ENCODE measurements around the gene IL17RC. TPM values are rescaled to one million over a fixed set of nuclear protein-coding genes. Genes with fewer than 3 reads are reported as not detected.
"Not testable (repeated sequence)": the region's sequence is repeated elsewhere in the genome, so short reads cannot be mapped to it uniquely, and the experiment has no call there.

The IL17RC gene
- total and polyA plus RNA-seq, 2 of the 8 experiments (the other 6 are each of a cell fraction or from before 2014, with no cell fraction given) = 11.8 to 13.0 TPM

- H2BK15ac ChIP-seq (ENCODE audit: low read length); H2BK5ac ChIP-seq (ENCODE audit: low read depth, low read length); H3K56ac ChIP-seq (replicated peaks; ENCODE audit: insufficient read length, low read depth, low read length); H3K4ac ChIP-seq (replicated peaks; ENCODE audit: insufficient read length, low read depth, low read length); H3K14ac ChIP-seq (ENCODE audit: insufficient read length); H4K91ac ChIP-seq (replicated peaks; ENCODE audit: insufficient read length, low read length); FAIRE-seq; H3K23ac ChIP-seq (ENCODE audit: insufficient read length); H3K9ac ChIP-seq (replicated peaks in 1 of 4; ENCODE audit: extremely low read depth in 1 of 4, low read depth in 3 of 4, low read length in 3 of 4); H2AFZ ChIP-seq (ENCODE audit: low read length); DNase-seq (ENCODE audit: low read depth in 1 of 2, low spot score in 2 of 2); H3K18ac ChIP-seq (ENCODE audit: extremely low read depth, low read length); H3K4me1 ChIP-seq (replicated peaks in 1 of 4; ENCODE audit: control insufficient read depth in 3 of 4, insufficient read depth in 4 of 4, low read length in 3 of 4); H3K27ac ChIP-seq (ENCODE audit: low read depth, low read length); H3K9me3 ChIP-seq (ENCODE audit: insufficient read depth in 2 of 2, low read depth in 1 of 2, low read length in 1 of 2); H3K23me2 ChIP-seq (ENCODE audit: low read depth, low read length); H3K4me2 ChIP-seq (ENCODE audit: insufficient read depth in 1 of 2, low read depth in 2 of 2, low read length in 2 of 2); H3K79me1 ChIP-seq (ENCODE audit: low read depth, low read length); H4K8ac ChIP-seq (ENCODE audit: extremely low read depth, insufficient read depth, low read length); H3K79me2 ChIP-seq (ENCODE audit: control insufficient read depth in 1 of 2, insufficient read depth in 2 of 2, low read length in 2 of 2); H3K27me3 ChIP-seq (replicated peaks in 1 of 4; ENCODE audit: control insufficient read depth in 3 of 4, extremely low read depth in 1 of 4, insufficient read depth in 3 of 4, low read length in 3 of 4); H4K20me1 ChIP-seq (replicated peaks in 1 of 2; ENCODE audit: control insufficient read depth in 1 of 2, insufficient read depth in 2 of 2, low read length in 2 of 2); H2AK5ac ChIP-seq (ENCODE audit: low read depth, low read length); H2BK12ac ChIP-seq (ENCODE audit: low read depth, low read length); H2BK120ac ChIP-seq (replicated peaks; ENCODE audit: low read depth, low read length); H4K5ac ChIP-seq (ENCODE audit: insufficient read length, low read depth, low read length); H2BK20ac ChIP-seq (ENCODE audit: low read length); H3K4me3 ChIP-seq (ENCODE audit: extremely low read depth in 1 of 4, insufficient read depth in 2 of 4, low read depth in 3 of 4, low read length in 4 of 4): not testable (repeated sequence)
- H3K36me3 ChIP-seq (ENCODE audit: control insufficient read depth in 2 of 4, insufficient read depth in 4 of 4, low read length in 3 of 4) = peaks cover 8 to 16% (median 13%) of the 10 kb centered on the region in 4 experiments; a peak in 7 of 8 replicates
- ChIA-PET POLR2A (ENCODE audit: partially characterized antibody) (interaction anchor here (1.4 to 1.5 kb wide), 2 partner anchors 24 to 50 kb away, joined by 5 to 6 read pairs; no protein-coding TSS in a partner anchor), CTCF (ENCODE audit: partially characterized antibody) (interaction anchor here (1.0 to 1.1 kb wide), 2 partner anchors 32 to 77 kb away, joined by 3 read pairs; no protein-coding TSS in a partner anchor)
- WGBS, 2 experiments (ENCODE audit: extremely low coverage in 1 of 2, insufficient coverage in 1 of 2, insufficient read length in 1 of 2, insufficient replicate concordance in 2 of 2, low coverage in 1 of 2, low lambda C conversion rate in 2 of 2, missing lambda C conversion rate in 1 of 2) = 95% methylated on average over 10 of the region's 10 CpGs; no CpG with 5 or more reads in 1 of the 2 experiments
Observed at GRCh38 chr3:9896755-9897407, 20.0 kb upstream of the IL17RC start.
